ENCODE measurements around the gene PDE6D. TPM values are rescaled to one million over a fixed set of nuclear protein-coding genes. Genes with fewer than 3 reads are reported as not detected.

Gene PDE6D
- total RNA-seq, 1 experiment from 2014 or later, result 41.0 TPM

GRCh38 chr2:231707927-231708772 lies 72.9 kb downstream of the PDE6D start, which contains the start of gene PTMA:
PTMA (plus strand) TSS chr2:231708525; CDS start chr2:231708707, 182 bp downstream.
- DNase-seq (ENCODE audit: low spot score), result peak; percentile 98

DNA sequence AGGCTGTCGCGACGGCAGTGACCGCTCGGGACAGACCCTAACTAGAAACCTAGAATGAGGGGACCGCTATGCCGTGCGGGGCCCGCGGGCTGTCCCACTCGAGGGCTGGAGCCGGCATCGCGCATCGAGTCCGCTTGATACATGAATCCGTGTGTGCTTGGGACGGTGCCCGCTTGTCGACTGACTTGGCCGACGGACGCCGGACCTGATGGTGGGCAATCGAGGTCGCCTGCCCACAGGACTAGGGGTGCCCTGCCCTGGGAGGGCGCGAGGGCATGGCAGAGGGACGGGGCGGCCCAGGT lies 73.5 kb downstream of the PDE6D start:
- no peak for DNase-seq (ENCODE audit: low spot score)

- peak; percentile 95 for DNase-seq (ENCODE audit: low spot score)
Observed at GRCh38 chr2:231706731-231707624, 74.1 kb downstream of the PDE6D start.

GRCh38 chr2:231704017-231704416 lies 77.1 kb downstream of the PDE6D start:
- no peak for DNase-seq (ENCODE audit: low spot score)

GRCh38 chr2:231701456-231702373 lies 79.4 kb downstream of the PDE6D start:
- DNase-seq (ENCODE audit: low spot score), result no peak

DNA sequence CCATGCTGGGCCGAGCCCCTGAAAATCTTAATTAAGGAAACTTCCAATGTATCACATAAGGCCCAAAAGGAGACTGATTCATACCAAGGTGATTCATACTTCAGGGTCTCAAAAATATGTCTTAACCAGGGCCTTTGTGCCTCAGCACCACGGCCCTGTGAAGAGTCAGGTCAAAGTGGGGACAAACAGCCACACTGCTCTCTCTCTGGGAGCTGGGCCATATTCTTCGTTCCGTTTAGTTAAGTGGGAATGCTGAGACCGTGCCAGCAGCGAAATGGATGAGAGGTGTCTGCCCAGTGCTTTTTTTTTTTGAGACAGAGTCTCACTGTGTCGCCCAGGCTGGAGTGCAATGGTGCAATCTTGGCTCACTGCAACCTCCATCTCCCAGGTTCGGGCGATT lies 82.1 kb downstream of the PDE6D start:
- no peak for DNase-seq (ENCODE audit: low spot score)

- DNase-seq (ENCODE audit: low spot score), result no peak
Observed at GRCh38 chr2:231696004-231696367, 85.1 kb downstream of the PDE6D start.

DNA sequence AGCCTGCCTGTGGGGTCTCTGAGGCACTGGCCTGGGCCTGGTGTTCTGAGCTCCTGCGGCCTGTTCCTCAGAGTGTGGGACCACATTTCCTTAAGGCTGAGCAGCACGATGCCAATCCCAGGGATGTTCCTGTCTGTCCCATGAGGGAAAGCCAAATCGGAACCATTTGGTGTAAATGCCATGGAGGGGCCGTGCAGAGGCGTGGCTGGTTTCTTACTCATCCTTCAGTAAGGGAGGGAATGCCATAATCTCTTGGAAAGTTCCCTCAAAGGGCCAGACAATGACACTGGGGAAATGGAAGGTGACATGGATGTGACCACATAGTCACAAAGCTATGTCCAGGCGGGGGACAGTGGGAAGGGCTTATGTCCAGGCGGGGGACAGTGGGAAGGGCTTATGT lies 87.1 kb downstream of the PDE6D start:
- DNase-seq (ENCODE audit: low spot score), result no peak

DNA sequence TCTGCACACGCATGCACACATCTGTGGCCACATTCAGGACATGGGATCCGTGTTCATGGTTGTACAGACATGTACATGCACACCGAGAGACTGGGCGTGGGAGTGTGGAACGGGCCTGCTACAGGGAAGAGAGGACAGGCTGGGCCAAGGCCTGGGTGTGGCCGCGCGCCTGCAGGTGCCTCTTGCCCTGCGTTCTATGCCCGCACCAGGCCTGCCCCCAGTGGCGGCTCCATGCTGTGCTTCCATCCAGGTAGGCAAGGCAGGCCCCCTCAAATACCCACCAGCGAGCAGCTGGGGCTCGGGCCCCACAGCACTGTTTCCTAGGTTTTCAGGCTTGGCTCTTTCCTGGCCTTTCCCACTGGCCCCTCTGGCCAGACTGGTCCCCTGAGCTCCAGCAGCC lies 88.2 kb downstream of the PDE6D start:
- DNase-seq (ENCODE audit: low spot score), result no peak

- no peak for DNase-seq (ENCODE audit: low spot score)
Observed at GRCh38 chr2:231691251-231691772, 89.8 kb downstream of the PDE6D start.

DNA sequence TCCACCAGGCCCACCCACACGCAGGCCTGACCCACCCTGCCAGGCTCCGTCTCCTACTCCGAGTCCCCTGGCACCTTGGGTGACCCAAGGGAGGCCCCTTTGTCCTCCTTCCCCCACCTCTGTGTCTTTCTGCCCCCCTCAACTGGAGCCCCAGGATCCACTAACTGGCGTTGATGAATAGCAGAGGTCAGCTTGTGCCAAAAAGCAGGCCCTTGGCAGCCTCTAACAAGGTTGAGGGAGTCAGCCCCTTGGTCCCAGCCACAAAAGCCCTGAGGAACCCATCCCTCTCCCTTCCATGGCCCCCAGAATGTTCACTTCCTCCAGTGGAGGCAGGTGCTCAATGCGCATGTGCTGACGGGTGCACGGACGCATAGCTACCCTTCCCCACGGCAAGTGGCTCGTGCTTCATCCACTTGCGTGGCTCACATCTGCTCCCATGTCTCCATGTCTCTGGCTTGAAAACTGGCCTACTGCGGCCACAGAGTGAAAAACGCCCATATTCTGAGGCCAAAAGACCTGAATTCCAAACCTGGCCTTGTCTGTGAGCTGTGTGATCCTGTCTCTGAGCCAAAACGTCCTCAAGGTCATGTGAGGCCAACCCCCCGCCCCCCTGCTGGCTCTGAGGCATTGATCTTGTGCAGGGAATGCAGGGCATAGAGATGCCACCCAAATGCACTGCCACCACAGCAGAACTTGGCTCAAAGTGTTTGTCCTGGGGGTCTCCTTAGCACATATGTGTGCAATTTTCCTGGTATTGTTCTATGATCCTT lies 91.8 kb downstream of the PDE6D start:
- DNase-seq (ENCODE audit: low spot score), result no peak

- no peak for DNase-seq (ENCODE audit: low spot score)
Observed at GRCh38 chr2:231688719-231689118, 92.4 kb downstream of the PDE6D start.

- DNase-seq (ENCODE audit: low spot score), result no peak
Observed at GRCh38 chr2:231687961-231688360, 93.1 kb downstream of the PDE6D start.

- DNase-seq (ENCODE audit: low spot score), result no peak
Observed at GRCh38 chr2:231687133-231687852, 93.8 kb downstream of the PDE6D start.

DNA sequence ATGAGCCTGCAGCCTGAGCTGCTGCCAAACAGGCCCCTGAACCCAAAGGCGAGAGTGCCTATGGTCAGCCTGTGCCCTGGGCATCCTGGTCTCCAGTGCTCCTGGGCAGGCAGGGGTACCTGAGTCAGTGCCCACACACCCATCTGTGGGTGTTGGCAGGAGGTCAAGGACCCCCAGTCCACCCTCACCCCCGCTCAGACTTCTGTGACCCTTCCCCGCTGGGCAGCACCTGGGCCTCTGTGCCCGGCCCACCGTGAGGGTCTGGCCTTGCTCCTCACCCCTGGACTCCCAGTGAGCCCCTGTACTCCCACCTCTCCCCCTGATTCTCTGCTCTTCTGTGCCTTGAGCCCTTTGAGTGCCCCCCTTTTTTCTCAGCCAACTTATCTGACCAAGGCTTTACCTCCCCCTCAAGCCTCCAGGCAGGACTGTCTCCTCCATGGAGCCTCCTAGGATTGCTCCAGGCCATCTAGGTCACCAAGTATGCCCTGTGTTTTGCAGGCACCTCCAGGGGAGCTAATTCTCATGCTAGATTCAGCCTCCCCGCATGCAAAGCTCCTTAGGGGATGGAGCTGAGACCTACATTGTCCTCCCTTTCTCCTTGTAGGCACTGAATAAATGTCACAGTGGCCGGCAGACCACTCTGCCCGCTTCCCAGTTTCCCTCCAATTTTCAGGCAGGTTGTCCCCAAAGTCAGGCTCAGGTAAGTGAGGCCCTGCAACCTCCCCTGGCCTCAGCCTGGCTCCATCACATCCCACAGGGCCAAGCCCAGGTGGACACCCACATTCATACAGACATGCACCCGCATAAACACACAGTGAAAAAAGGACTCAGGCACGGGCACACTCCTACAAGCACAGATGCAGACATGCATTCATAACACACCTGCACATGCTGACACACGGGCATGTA lies 94.6 kb downstream of the PDE6D start:
- DNase-seq (ENCODE audit: low spot score), result no peak

DNA sequence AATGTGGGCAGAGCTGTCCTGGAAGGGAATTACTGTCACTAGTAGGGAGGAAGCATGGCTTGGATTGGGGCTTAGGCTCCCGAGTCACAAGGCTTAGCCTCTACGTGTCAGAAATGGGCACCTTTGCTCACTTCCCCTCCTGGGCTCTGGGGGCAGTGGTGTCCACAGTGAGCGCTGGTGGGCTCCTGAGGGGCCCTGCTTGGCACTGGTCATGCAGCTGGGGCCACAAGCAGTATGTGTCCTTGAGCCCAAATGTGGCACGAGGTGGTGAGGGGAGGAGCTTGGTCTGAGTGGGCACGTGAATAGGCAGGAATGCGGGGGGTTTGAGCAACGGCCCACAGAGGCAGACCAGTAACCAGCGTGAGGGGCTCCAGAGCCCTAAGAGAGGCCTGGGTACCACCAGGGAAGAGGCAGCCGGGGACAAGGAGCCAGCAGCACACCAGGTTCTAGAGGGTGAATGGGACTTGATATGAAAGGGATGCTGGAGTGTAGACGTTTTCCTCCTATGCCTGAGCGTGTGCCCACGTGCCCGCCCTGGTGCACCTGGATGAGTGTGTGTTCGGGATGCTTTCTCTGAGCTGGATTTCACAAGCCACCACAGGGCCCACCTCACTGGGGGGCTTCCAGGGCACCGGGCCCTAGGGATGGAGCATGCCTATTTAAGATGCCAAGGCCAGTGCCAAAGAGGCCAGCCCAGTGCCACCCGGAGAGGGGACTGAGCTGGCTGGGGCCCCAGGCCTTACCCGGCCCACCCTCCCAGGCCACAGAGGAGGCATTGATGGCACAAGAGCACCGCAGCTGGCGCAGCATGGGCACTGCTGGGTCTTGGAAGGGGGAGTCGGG lies 95.5 kb downstream of the PDE6D start:
- DNase-seq (ENCODE audit: low spot score), result no peak

- no peak for DNase-seq (ENCODE audit: low spot score)
Observed at GRCh38 chr2:231684314-231685223, 96.5 kb downstream of the PDE6D start.
